Activated effector memory CD4-positive, alpha-beta T cell treated with Interleukin-2 at 50 U/mL for 16 hours (primary cell): ENCODE data around the gene AKR1C1.
"Not testable (repeated sequence)": the region's sequence is repeated elsewhere in the genome, so short reads cannot be mapped to it uniquely, and the experiment has no call there.

Source experiments
- DNase-seq: peaks from one replicate; pipeline ENCODE4 v3.0.0-alpha.2; 2020

The AKR1C1 gene

DNA sequence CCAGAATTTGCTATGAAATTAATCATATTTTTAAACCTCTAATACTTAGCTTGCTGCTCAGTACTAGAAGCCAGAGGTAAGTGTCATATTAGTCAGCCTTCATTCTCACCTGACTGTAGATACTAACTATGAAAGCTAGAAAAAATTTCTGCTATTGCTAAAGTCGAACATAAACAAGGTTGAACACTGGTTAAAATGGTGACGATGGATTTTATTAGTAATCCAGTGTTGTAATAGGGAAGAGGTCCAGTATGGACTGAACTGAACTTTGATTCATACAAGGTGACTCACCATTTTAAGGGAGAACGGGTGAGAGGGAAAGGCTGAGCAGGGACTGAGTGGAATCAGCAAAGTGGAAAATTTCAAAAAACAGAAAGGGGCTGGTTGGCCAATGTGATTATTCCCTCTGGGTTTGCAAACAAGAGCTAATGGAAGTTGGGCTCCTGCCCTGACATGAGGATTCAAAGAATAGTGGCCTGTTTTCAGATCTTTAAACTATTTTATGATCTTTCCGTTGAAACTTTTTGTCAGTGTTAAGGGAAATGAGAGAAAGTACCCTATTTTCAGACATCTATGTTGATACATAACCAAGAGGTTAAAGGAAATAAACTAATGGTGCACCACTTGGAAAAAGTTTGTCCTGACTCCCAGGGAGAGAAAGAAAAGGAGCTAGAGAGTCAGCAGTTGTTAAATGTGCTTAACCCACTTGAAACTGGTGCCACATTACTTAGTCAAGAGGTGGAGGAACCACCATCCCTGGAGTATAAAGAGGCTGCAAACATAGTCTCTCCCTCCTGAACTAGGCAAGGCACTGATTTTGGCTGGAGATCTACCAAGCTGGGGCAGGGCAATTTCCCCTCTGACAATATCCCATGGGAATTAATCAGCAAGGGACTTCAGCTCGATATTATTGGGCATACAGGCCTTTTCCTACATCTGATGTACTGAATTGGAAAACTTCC, 15.3 kb upstream of the AKR1C1 start:
- DNase-seq = no peak

DNA sequence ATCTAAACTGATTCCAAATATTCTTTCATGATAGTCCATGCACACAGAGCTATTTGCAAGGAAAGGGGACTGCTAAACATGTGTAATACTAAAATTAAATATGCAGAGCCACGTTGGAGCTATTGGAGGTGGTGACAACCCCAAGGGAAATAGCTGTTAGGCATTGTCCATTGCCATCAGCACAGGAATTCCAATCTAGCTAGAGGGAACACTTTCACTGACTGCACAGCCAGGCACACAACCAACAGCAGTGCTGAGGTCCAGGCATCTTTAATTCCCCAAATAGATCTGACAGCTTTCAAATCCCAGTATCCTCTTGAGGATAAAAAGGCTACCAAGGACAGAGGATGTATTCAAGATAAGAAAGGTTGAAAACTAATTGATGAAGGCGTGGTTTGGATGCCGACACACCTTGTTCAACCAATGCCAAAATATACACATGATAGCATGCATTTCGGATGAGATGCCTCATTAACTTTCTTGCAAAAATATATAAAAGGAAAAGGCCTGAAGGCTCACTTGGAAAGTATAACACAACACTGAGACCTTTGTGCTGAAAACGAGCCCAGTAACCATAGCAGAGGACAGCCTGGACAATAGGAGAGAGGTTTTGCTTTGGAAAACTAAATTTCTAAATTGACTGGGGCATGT, 11.6 kb upstream of the AKR1C1 start:
- not testable (repeated sequence) for DNase-seq

- no peak for DNase-seq
Measured at GRCh38 chr10:4953405-4953804, 9.8 kb upstream of the AKR1C1 start.

- not testable (repeated sequence) for DNase-seq
Measured at GRCh38 chr10:4956088-4956487, 7.1 kb upstream of the AKR1C1 start.

GRCh38 chr10:4956955-4957645, 6.1 kb upstream of the AKR1C1 start:
- DNase-seq = not testable (repeated sequence)

- not testable (repeated sequence) for DNase-seq
Measured at GRCh38 chr10:4961558-4961957, 1.7 kb upstream of the AKR1C1 start.

DNA sequence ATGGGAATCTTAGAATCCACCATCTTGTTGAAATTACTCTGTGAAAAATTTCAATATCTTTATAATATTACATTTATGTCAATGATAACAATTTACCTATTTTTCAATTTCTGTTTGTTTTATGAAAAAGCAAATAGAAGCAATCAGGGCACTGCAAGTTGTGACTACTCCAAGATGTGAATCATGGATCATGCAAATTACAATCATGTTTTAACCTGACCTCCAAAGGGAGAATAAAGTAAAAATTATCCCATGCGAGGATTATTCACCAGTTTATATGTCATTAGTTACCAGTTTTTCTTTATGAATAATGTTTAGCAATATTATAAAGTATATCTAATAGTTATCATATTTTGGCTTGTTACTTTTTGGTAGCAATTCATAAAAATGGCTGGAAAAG, 907 bp upstream of the AKR1C1 start:
- DNase-seq = not testable (repeated sequence)

DNA sequence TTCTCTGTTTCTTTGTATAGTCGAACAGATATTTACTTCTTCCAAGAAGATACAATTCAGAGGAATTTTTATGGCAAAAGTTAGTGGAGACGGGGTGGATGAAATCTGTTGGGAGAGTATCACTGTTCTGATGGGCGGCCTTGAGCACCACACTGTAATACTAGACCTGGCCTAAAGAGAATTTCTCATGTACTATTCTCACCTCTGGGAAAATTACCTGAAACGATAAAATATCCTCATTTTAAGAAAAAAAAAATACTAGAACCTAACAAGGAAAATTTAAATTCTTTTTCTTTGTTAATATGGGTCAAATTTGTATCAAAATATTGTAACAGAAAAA, 570 bp downstream of the AKR1C1 start:
- DNase-seq = not testable (repeated sequence)

DNA sequence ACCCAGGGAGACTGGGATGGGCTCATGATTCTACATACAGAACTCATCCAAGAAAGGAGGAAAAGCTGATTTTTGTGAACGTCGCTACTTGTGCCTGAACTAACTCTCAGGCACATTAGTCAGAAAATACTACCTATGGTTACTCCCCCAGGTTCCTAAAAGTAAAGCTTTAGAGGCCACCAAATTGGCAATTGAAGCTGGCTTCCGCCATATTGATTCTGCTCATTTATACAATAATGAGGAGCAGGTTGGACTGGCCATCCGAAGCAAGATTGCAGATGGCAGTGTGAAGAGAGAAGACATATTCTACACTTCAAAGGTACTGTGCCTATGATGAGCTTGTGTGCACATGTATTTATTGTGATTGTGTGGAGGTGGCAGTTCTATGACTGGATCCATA, 2.5 kb downstream of the AKR1C1 start:
- not testable (repeated sequence) for DNase-seq

DNA sequence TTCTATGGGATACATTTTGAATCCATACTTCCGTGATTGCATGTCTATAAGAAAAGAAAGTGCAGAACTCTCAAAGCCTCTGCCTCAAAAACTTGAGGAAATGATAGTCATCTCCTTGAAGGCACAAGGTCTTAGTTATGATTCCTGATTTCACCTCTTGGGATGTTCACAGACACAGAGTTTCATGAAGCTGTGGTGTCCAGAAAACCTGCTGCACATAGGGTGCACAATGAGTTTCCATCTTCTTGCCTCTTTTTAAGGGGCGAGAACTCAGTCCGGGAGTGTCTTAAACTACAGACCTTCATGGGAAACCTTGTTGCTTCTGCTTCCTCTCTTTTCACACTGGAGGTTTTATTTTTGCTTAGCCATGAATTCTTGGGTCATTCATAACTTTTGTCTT, 4.0 kb downstream of the AKR1C1 start:
- DNase-seq = not testable (repeated sequence)

DNA sequence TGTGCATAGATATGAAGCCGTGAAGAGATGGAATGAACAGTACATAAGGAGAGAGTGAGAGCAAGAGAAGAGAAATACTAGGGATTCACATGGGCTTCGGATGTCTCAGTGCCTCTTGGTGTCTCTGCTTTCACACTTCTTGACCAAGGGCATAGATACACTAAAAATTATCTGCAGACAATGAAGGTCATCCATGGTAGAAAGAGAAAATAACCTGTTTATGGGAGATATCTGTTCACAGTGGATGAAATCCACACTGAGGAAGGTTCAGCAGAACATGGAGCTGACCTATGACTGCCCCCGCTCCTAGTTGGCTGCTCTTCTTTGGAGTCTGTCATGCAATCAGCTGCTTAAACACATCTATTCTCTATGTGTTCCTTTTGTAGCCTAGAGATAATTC, 6.1 kb downstream of the AKR1C1 start:
- not testable (repeated sequence) for DNase-seq

GRCh38 chr10:4970362-4970761, 7.1 kb downstream of the AKR1C1 start:
- not testable (repeated sequence) for DNase-seq

GRCh38 chr10:4972369-4973142, 9.3 kb downstream of the AKR1C1 start:
- DNase-seq = not testable (repeated sequence)

DNA sequence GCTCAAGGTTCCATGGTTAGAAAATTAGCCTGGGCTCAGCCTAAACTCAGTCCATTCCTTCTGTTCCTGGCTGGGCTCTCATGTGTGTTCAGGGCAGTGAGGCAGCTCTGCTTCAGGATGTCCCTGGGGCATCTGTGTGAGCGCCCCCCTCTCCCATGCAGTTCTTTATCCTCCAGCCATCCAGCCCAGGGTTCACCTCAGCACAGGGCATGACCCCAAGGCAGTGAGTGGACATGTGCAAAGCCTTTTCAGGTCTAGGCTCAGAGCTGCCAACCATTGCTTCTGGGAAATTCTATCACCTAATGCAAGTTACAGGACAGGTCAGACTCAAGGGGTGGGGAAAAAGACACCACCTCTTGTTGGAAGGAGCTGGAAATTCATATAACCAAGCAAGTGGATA, 10.1 kb downstream of the AKR1C1 start:
- not testable (repeated sequence) for DNase-seq

DNA sequence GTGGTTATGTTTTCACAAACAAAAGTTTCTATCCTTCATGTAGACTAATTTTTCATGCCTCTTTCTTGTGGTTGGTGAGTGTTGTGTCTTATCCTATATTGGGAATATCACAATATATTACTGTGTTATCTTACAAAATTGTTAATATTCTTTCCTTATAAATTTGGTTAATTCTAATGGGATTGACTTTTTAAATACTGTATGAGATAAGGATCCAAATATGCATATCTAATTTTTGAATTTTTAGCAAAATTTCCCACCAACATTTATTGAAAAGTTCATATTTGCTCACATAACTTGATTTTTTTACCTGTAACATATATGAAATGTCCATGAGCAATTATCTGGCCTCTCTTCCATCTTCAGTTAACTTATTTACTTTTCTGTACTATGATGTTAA, 11.2 kb downstream of the AKR1C1 start:
- not testable (repeated sequence) for DNase-seq

- no peak for DNase-seq
Measured at GRCh38 chr10:4977025-4977424, 13.8 kb downstream of the AKR1C1 start.

DNA sequence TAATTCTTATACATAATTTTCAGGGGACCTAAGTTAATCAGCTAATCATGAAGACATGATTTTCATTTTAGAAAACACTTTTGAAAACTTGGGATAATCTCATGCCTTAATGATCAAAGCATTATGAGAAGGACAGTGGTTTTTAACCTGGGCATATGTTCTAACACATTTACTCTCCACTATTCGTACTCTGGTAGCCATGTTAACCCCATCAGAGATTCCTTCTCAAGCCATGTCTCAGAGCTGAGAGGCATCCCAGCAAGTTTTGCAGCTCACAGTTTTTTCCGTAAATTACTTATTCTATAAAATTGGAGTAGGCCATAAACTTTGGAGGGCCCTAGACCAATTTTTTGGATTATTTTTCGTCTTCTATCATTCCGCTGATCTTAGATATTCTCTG, 15.7 kb downstream of the AKR1C1 start:
- no peak for DNase-seq

DNA sequence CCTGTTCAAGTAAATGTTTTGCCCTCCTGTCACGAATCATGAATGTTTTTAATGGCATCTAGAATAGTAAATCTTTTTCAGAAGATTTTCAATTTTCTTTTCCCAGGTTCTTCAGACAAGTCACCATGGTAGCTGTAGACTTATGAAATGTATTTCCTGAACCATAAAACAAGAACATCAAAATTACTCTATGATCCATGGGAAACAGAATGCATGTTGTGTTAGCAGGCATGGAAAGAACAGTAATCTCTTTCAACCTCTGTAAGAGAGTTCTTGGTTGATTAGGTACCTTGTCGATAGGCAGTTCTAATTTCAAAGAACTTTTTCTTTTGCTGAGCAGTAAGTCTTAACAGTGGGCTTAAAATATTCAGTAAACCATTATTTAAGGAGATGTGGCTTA, 17.6 kb downstream of the AKR1C1 start:
- no peak for DNase-seq

DNA sequence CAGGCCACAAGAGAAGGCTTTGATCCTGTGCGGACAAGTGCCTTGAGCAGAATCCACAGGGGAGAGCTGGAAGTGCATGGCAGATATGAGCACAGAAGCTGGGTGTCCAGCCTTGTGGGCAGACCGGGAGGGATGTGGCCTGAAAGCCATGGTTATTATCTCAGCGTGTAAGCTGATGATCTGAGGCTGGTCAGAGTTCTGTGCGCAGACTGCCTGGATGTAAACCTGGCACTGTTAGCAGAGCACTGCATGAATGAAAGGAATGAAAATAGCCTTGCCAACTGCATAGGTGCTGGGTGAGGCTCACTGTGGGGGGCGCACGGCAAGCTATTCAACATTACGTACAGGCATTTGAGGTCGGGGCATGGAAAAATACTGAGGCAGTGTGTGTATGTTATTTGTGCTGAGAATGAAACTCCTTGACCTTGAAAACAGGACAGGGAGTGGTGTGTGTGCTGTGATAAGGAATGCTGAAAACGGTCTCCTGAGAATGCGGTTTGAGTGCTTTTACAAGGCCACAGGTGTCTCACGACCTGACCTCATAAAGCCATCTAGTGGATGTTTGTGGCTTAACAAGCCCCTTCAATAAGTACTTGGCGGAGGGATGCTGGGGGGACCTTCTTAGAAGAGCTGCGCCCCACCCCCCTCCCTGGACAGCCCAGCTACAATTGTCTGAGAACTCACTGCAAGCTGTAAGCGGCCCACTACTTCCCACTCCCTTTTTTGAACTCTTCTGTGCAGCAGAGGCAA, 18.7 kb downstream of the AKR1C1 start:
- DNase-seq = no peak

DNA sequence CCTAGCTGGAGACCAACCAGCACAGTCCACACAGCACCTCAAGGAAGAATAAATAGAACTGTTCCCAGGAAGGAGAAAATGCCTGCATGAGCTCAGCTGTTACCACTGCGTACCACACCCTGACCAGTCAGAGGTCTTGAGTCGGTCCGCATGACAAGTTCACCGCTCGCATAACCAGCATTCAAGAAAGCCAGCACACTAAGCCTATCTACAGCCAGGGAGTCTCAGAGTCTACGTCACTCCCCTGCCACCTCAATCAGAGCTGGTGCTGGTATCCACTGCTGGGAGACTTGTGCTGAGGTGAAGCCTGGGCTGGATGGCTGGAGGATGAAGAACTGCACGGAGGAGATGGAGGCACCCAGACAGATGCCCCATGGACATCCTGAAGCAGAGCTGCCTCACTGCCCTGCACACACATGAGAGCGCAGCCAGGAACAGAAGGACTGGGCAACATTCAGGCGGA, 19.6 kb downstream of the AKR1C1 start:
- DNase-seq = no peak

DNA sequence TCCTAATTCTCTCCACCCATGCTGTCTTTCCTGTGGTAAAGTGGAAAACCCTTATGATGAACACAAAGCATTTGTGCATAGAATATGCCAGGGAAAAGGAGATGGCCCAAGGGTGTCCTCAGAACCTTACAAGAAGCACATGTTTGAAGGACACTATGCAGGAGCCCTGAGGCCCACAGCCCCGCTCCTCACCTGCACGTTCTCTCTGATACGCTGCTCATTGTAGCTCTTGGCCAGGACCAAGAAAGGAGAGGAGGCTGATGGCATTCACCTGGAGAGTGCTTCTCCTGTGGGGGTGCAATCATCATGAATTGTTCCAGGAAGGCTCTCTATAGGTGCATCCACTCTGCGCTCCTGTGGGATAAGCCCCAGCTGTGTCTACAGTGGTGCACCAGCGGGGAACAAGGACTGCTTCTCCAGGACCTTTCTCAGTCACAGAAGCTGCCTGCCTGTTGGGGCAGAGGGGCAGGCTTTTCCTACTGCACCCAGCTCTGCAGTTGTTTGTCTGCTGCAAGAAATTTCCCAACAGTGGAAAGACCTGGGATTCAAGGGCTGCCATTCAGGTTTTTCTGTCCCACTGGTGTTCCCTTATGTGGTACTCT, 20.5 kb downstream of the AKR1C1 start:
- no peak for DNase-seq
